GM13977 (cell line): ENCODE measurements around the gene LDHD.

Experiments used
- DNase-seq: peaks from one replicate; pipeline ENCODE4 v3.0.0; 2012; ENCODE audit warnings: low spot score
- in situ Hi-C: fragments of 300-500 bp; cut with MboI; formaldehyde crosslinking; loops from one replicate; pipeline ENCODE4 v1.12.0; 2022; ENCODE audit warnings: low sequenced_read_pairs, low pct_unique_long_range_greater_than_20kb, mixed read lengths, inconsistent platforms; ENCODE audit not compliant: unreplicated experiment
- TF ChIP-seq, protein P1 (sequence below): IDR thresholded peaks from 2 replicates; pipeline ENCODE4 v1.5.1; 2012; ENCODE audit warnings: mild to moderate bottlenecking, control low read depth; ENCODE audit not compliant: insufficient read depth; ENCODE audit errors: extremely low read depth, missing control alignments

LDHD gene

DNA sequence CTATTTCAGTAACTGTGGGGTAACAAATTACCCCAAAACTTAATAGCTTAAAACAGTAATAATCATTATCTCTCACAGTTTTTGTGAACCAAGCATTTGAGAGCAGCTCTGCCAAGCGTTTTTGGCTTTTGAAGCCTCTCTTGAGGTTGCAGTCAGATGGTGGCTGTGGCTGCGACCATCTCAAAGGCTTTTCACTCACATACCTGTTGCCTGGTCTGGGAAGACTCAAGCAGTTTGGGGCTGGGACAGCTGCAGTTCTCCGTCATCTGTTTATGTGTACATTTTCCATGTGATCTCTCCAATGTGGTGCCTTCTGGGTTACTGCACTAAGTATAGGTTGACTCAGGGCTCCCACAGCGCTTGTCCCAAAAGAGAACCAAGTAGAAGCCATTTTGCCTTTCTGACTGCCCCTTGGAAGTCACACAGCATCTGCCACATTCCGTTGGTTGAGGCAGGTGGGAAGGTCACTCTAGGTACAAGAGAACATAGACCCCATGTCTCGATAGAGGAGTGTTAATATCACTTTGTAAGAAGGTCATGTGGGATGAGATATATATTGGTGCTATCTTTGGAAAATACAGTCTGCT lies 49.6 kb downstream of the LDHD start:
- TF ChIP-seq, protein P1, sequence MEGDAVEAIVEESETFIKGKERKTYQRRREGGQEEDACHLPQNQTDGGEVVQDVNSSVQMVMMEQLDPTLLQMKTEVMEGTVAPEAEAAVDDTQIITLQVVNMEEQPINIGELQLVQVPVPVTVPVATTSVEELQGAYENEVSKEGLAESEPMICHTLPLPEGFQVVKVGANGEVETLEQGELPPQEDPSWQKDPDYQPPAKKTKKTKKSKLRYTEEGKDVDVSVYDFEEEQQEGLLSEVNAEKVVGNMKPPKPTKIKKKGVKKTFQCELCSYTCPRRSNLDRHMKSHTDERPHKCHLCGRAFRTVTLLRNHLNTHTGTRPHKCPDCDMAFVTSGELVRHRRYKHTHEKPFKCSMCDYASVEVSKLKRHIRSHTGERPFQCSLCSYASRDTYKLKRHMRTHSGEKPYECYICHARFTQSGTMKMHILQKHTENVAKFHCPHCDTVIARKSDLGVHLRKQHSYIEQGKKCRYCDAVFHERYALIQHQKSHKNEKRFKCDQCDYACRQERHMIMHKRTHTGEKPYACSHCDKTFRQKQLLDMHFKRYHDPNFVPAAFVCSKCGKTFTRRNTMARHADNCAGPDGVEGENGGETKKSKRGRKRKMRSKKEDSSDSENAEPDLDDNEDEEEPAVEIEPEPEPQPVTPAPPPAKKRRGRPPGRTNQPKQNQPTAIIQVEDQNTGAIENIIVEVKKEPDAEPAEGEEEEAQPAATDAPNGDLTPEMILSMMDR: no peak
- DNase-seq: no peak
- in situ Hi-C loops: no loop called here

DNA sequence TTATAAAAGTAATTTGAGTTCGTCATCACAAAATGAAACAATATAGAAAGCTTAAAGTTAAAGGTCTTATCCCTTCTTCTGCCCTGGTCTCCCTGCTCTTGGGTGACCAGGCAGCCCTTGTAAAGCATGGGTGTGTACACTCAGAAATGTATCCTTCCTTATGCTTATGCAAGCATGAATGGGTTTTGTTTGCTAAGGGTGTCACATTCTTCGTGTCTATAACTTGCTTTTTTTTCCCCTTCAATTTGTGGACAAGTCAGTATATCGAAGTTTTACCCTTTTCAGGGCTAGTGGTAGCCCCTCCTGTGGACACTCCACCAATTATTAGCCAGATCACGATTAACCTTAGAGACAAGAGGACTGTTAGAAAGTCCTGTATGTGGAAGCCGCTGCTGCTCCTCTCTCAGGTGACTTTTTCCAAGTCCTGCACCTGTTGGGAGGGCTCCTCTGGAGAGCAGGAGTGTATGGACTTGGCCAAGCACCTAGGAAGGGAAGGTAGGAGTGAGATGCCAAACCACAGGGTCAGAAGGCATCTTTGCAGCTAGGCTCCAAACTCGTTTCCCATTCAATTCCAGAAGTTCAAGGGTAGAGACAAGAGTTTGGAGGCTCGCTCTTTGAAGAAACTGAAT lies 50.9 kb downstream of the LDHD start:
- TF ChIP-seq, protein P1: no peak
- in situ Hi-C loops: no loop called here

DNA sequence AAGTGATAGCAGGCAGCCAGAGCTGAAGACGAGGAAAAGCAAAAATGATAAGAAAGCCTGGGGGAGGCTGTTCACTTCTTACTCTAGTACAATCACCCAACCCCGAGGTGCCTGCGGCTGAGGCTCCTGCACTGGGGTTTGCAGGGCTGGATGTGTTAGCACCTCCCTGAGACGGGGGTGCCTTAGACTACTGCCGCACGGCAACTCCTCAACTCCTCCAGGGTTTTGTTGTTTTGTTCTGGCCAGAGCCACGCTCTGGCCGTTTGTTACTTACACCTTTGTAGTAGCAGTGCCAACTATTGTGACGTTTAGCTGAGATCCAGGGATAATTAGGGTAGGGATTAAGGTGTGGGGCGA lies 51.5 kb downstream of the LDHD start:
- TF ChIP-seq, protein P1: no peak
- in situ Hi-C loops: no loop called here
- no peak for DNase-seq

More for the DNA sequence above, 50.9 kb downstream of the LDHD start:
- DNase-seq: no peak

GRCh38 chr16:75064403-75065148 lies 52.0 kb downstream of the LDHD start:
- no peak for DNase-seq
- TF ChIP-seq, protein P1: no peak
- in situ Hi-C loops: no loop called here

DNA sequence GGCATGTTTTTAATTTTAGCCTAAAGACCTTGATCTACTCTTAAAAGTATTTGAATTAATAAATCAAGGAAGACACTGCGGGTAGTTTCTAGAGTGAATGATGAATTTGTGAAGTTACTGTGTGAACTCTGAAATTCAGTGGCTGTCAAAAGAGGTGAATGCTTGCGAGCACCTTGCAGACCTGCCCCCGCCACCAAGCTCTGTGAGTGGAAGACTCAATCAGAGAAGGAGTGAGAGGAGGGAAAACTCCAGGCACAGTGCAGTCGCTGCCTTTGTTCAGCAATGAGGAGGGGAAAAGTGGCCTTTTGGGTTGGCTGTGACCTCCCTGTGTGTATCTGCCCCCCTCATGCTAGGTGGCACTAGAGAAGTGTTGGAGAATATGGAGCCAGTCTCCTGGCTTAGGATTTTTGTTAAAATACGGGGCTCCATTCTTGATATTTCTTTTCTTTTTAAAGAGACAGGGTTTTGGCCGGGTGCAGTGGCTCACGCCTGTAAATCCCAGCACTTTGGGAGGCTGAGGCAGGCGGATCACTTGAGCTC lies 53.0 kb downstream of the LDHD start:
- TF ChIP-seq, protein P1: no peak
- DNase-seq: no peak
- in situ Hi-C loops: no loop called here

DNA sequence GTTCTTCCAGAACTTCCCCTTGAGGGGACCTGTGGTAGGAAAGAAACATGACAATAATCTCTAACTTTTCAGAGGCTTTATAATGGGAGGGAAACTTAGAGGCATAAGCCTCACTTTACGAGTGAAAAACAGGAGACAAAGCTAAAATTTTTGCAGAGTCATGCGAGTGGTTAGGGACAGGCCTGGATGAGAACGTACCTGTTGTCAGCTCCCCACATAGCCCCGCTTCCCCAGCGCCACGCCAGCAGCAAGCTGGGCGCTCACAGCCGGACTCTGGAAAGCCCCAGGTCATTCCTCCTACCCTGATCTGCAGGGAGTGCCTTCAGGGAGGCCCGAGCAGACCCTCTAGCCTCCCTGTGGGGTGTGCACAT lies 53.6 kb downstream of the LDHD start:
- TF ChIP-seq, protein P1: no peak

More for the DNA sequence above, 53.6 kb downstream of the LDHD start:
- DNase-seq: no peak
- in situ Hi-C loops: no loop called here
